GM18870 (cell line): ENCODE data around the gene AIFM2.
"Not testable (repeated sequence)": the region's sequence is repeated elsewhere in the genome, so short reads cannot be mapped to it uniquely, and the experiment has no call there.

Experiments used
- ATAC-seq: cut with Tn5 transposase; IDR thresholded peaks from one replicate; pipeline ENCODE4 v1.9.1; 2021; ENCODE audit warnings: moderate library complexity; ENCODE audit not compliant: unreplicated experiment

AIFM2 gene

GRCh38 chr10:70132098-70133029, at the start of gene AIFM2:
Gene AIFM2, minus strand, starts transcription at chr10:70132825. Its CDS starts 8,741 bp downstream, at chr10:70124084.
- ATAC-seq, result peak; percentile 42

GRCh38 chr10:70179209-70179608, 46.6 kb upstream of the AIFM2 start:
- not testable (repeated sequence) for ATAC-seq

- no peak for ATAC-seq
Observed at GRCh38 chr10:70178139-70178725, 45.6 kb upstream of the AIFM2 start.

- no peak for ATAC-seq
Observed at GRCh38 chr10:70176441-70176840, 43.8 kb upstream of the AIFM2 start.

GRCh38 chr10:70175516-70175915, 42.9 kb upstream of the AIFM2 start:
- ATAC-seq, result no peak

- no peak for ATAC-seq
Observed at GRCh38 chr10:70174058-70174741, 41.6 kb upstream of the AIFM2 start.

GRCh38 chr10:70169649-70170364, 37.2 kb upstream of the AIFM2 start:
- ATAC-seq, result no peak

GRCh38 chr10:70169011-70169410, 36.4 kb upstream of the AIFM2 start:
- ATAC-seq, result no peak

GRCh38 chr10:70167246-70167645, 34.6 kb upstream of the AIFM2 start:
- ATAC-seq, result no peak

GRCh38 chr10:70166394-70166793, 33.8 kb upstream of the AIFM2 start:
- no peak for ATAC-seq

GRCh38 chr10:70164163-70164562, 31.5 kb upstream of the AIFM2 start:
- ATAC-seq, result no peak

- ATAC-seq, result no peak
Observed at GRCh38 chr10:70163448-70163847, 30.8 kb upstream of the AIFM2 start.

- peak; percentile 50 for ATAC-seq
Observed at GRCh38 chr10:70162892-70163201, 30.2 kb upstream of the AIFM2 start.

GRCh38 chr10:70162151-70162891, 29.7 kb upstream of the AIFM2 start:
- peak; percentile 19 for ATAC-seq

GRCh38 chr10:70160798-70161197, 28.2 kb upstream of the AIFM2 start:
- no peak for ATAC-seq

GRCh38 chr10:70159366-70159765, 26.7 kb upstream of the AIFM2 start:
- ATAC-seq, result not testable (repeated sequence)

- ATAC-seq, result no peak
Observed at GRCh38 chr10:70158113-70158512, 25.5 kb upstream of the AIFM2 start.

- ATAC-seq, result no peak
Observed at GRCh38 chr10:70155255-70155838, 22.7 kb upstream of the AIFM2 start.

- ATAC-seq, result no peak
Observed at GRCh38 chr10:70148516-70148915, 15.9 kb upstream of the AIFM2 start.

- ATAC-seq, result no peak
Observed at GRCh38 chr10:70147259-70147625, 14.6 kb upstream of the AIFM2 start.
